ENCODE data around the gene IFI27.

DNA sequence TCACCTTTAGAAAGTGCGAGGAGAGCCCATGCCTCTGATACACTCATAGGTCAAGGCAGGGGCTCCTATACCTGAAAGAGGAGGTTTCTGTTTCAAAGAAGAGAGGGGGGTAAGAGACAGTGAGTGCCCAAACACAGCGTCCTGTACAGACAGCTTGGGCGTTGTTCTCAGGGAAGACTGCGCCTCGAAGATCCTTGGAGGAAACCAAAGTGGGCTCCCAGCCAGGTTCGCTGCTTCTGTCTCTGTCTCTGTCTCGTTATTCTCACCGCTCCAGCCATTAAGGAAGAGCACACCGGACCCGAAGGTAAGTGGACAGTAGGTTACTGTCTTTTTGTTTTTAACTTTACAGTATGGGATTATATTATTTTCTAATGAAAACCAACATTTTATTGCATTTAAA is 5.8 kb upstream of the IFI27 start:
- TF ChIP-seq, protein P1, sequence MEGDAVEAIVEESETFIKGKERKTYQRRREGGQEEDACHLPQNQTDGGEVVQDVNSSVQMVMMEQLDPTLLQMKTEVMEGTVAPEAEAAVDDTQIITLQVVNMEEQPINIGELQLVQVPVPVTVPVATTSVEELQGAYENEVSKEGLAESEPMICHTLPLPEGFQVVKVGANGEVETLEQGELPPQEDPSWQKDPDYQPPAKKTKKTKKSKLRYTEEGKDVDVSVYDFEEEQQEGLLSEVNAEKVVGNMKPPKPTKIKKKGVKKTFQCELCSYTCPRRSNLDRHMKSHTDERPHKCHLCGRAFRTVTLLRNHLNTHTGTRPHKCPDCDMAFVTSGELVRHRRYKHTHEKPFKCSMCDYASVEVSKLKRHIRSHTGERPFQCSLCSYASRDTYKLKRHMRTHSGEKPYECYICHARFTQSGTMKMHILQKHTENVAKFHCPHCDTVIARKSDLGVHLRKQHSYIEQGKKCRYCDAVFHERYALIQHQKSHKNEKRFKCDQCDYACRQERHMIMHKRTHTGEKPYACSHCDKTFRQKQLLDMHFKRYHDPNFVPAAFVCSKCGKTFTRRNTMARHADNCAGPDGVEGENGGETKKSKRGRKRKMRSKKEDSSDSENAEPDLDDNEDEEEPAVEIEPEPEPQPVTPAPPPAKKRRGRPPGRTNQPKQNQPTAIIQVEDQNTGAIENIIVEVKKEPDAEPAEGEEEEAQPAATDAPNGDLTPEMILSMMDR (IDR thresholded peaks at IDR 0.05; ENCODE audit: low read length) = no peak
- TF ChIP-seq EZH2 (optimal IDR thresholded peaks at IDR 0.05; ENCODE audit: low read depth, low read length) (no peak), EZH2phosphoT487 (IDR thresholded peaks at IDR 0.05; ENCODE audit: low read length) (no peak)
